ENCODE measurements around the gene LRRC28. TPM values are rescaled to one million over a fixed set of nuclear protein-coding genes. Genes with fewer than 3 reads are reported as not detected.

The LRRC28 gene
- total RNA-seq, 1 donor from 2014 or later, result 34.2 TPM

DNA sequence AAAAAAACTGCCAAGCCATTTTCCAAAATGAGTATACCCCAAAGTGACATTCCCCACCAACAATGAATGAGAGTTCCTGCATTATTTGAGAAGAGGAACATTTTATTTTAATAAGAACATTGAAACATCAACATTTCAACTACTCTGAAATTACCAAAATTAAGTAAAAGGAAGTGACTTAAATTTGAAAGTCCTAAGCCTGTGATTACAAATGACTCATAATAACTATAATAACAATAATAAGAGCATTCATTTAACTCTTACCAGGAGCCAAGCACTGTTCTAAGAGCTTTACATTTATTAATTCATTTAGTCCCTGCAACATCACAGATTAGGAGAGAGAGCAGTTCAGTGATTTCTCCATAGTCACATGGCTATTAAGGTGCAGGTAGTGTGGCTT is 32.4 kb downstream of the LRRC28 start:
- no peak for DNase-seq (ENCODE audit: low read depth)
- H3K4me3 ChIP-seq (ENCODE audit: low read depth, low read length), result no peak overlapping the region
- TF ChIP-seq, protein P1, sequence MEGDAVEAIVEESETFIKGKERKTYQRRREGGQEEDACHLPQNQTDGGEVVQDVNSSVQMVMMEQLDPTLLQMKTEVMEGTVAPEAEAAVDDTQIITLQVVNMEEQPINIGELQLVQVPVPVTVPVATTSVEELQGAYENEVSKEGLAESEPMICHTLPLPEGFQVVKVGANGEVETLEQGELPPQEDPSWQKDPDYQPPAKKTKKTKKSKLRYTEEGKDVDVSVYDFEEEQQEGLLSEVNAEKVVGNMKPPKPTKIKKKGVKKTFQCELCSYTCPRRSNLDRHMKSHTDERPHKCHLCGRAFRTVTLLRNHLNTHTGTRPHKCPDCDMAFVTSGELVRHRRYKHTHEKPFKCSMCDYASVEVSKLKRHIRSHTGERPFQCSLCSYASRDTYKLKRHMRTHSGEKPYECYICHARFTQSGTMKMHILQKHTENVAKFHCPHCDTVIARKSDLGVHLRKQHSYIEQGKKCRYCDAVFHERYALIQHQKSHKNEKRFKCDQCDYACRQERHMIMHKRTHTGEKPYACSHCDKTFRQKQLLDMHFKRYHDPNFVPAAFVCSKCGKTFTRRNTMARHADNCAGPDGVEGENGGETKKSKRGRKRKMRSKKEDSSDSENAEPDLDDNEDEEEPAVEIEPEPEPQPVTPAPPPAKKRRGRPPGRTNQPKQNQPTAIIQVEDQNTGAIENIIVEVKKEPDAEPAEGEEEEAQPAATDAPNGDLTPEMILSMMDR (IDR thresholded peaks at IDR 0.05; ENCODE audit: insufficient read depth, low read length, poor library complexity, severe bottlenecking), result no peak
- no peaks in the 10 kb centered on the region for H3K36me3 ChIP-seq (ENCODE audit: control insufficient read depth, insufficient read depth, low read length)
- H3K27me3 ChIP-seq (ENCODE audit: control insufficient read depth, insufficient read depth, low read length), result no peaks in the 10 kb centered on the region

DNA sequence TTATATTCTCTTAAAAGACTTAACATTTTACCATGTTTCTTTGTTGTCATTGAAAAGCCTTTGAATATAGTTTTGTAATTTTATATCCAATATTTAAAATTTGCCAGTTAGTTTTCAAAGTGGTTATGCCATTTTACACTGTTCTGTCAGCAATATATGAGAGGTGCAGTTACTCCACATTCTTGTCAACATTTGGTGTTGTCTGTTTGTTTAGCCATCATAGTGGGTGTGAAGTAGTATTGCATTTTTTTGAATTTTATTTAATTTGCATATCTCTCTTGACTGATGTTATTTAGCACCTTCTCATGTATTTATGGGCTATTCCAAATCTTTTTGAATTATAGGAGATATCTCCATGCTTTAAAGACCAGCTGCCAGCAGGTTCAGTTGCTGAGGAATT is 40.4 kb downstream of the LRRC28 start:
- DNase-seq (ENCODE audit: low read depth), result no peak
- no peaks in the 10 kb centered on the region for H3K36me3 ChIP-seq (ENCODE audit: control insufficient read depth, insufficient read depth, low read length)
- no peaks in the 10 kb centered on the region for H3K27me3 ChIP-seq (ENCODE audit: control insufficient read depth, insufficient read depth, low read length)
- no peak overlapping the region for H3K4me3 ChIP-seq (ENCODE audit: low read depth, low read length)
- TF ChIP-seq, protein P1 (IDR thresholded peaks at IDR 0.05; ENCODE audit: insufficient read depth, low read length, poor library complexity, severe bottlenecking), result no peak

DNA sequence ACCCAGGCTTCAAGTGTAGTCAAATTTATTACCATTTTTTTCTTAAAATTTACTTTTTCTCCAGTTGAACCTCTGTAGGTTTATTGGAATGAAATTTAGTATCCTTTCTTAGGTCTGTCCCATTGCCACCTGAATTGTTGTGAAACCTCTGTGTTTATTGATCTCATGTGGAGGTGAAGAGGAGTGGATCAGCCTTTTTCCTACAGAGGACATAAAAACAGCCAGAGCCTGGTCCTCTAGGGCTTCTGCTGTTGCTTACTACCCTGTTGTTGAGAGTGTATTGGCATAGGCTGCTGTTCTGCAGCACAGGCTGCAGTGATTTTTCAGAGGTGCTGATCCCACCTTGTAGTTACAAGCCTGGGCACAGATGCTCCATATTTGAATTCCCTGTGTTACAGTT is 44.6 kb downstream of the LRRC28 start:
- no peak overlapping the region for H3K4me3 ChIP-seq (ENCODE audit: low read depth, low read length)
- no peaks in the 10 kb centered on the region for H3K36me3 ChIP-seq (ENCODE audit: control insufficient read depth, insufficient read depth, low read length)
- no peak for DNase-seq (ENCODE audit: low read depth)
- no peaks in the 10 kb centered on the region for H3K27me3 ChIP-seq (ENCODE audit: control insufficient read depth, insufficient read depth, low read length)
- TF ChIP-seq, protein P1 (IDR thresholded peaks at IDR 0.05; ENCODE audit: insufficient read depth, low read length, poor library complexity, severe bottlenecking), result no peak

DNA sequence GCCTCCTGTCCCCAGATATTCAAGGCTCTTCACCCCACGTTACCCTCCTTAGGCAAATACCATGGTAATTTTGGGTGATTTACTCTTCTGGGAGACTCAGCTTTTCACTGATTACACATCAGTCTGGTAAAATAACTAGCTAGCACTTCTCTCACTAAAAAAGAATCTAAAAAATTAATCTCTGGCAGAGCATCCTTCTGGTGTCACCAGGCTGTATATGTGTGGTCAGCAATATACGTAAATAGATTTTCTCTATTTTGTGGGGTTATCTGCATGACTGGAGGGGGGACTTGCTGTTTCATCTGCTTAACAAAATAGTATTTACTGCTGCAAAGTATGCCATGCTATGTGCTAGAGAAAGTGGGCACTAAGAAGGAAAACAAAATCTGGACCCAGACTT is 45.1 kb downstream of the LRRC28 start:
- TF ChIP-seq, protein P1 (IDR thresholded peaks at IDR 0.05; ENCODE audit: insufficient read depth, low read length, poor library complexity, severe bottlenecking), result no peak
- Histone ChIP-seq H3K36me3 (ENCODE audit: control insufficient read depth, insufficient read depth, low read length) (no peaks in the 10 kb centered on the region), H3K4me3 (ENCODE audit: low read depth, low read length) (no peak overlapping the region), H3K27me3 (ENCODE audit: control insufficient read depth, insufficient read depth, low read length) (no peaks in the 10 kb centered on the region)
- no peak for DNase-seq (ENCODE audit: low read depth)

DNA sequence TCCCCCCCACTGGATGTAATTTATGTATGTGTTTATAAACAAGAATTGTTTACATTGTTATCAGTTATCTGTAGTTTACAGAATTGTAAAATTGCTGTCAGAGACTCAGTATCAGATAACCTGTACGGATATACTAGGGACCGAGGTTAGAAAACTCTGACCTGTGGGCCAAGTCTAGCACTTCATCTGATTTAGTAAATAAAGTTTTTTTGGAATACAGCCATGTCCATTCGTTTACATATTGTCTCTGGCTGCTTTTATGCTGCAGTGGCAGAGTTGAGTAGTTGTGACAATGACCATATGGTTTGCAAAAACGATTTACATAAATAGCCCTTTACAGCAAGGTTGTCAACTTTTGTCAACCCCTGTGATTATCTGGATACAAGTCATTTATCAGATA is 52.6 kb downstream of the LRRC28 start:
- Histone ChIP-seq H3K4me3 (ENCODE audit: low read depth, low read length) (no peak overlapping the region), H3K27me3 (ENCODE audit: control insufficient read depth, insufficient read depth, low read length) (no peaks in the 10 kb centered on the region), H3K36me3 (ENCODE audit: control insufficient read depth, insufficient read depth, low read length) (no peaks in the 10 kb centered on the region)
- TF ChIP-seq, protein P1 (IDR thresholded peaks at IDR 0.05; ENCODE audit: insufficient read depth, low read length, poor library complexity, severe bottlenecking), result no peak
- DNase-seq (ENCODE audit: low read depth), result no peak

DNA sequence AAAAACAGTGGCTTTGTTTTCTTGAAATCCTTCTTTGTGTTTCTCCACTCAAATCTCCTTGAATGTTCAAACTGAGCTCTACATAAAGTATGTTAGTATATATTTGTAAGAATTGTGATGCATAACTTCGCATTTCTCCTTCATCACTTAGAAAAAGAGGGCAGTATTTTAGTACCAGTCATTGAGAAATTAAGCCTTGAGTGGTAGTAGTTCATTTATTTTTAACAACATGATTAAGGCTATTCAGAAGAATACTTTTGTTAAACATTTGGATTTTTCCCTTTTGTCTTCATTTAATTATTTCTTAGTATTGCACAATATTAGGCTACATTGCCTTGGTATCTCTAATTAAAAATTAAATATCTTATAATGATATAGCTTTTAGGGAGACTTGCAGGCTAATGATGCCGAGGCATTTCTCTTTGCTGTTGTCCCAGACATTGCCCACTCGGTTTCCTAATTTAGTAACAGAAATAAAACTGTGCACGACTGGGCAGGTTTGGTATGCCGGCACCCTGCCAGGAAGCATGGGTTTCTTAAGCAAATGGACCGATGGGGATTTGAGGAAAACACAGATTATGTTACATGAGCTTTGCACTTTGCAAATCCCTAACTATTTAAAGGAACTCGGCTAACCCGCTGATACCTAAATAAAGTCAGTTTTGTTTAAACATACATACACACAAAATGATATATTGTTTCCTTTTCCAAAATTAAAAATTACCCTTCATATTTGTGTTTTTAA is 54.7 kb downstream of the LRRC28 start:
- Histone ChIP-seq H3K4me3 (ENCODE audit: low read depth, low read length) (no peak overlapping the region), H3K27me3 (ENCODE audit: control insufficient read depth, insufficient read depth, low read length) (no peaks in the 10 kb centered on the region), H3K36me3 (ENCODE audit: control insufficient read depth, insufficient read depth, low read length) (no peaks in the 10 kb centered on the region)
- TF ChIP-seq, protein P1 (IDR thresholded peaks at IDR 0.05; ENCODE audit: insufficient read depth, low read length, poor library complexity, severe bottlenecking), result no peak
- DNase-seq (ENCODE audit: low read depth), result peak; percentile 83
